K562 (cell line): ENCODE results near the gene FIBP. TPM values are rescaled to one million over a fixed set of nuclear protein-coding genes. Genes with fewer than 3 reads are reported as not detected.

Source experiments
- CBFA2T3 ChIP-seq: fragments of 450-650 bp; IDR thresholded peaks from 2 replicates; pipeline ENCODE4 v1.6.1; 2017
- CEBPB ChIP-seq: fragments of 450-650 bp; IDR thresholded peaks from 2 replicates; pipeline ENCODE4 v1.6.1; 2016; ENCODE audit warnings: missing genetic modification characterization, missing compliant biosample characterization
- CREBBP ChIP-seq: IDR thresholded peaks from one replicate; pipeline ENCODE4 v1.6.1; 2012; ENCODE audit warnings: low read depth, mild to moderate bottlenecking, control low read depth, inconsistent platforms, low read length
- CSDE1 ChIP-seq, 2 experiments: fragments of 450-650 bp; IDR thresholded peaks; 2 replicates each; pipeline ENCODE4 v1.6.1; 2016; ENCODE audit warnings: mild to moderate bottlenecking in 1 of 2
- HNRNPLL ChIP-seq: fragments of 200-400 bp; formaldehyde crosslinking; IDR thresholded peaks from 2 replicates; pipeline ENCODE4 v1.6.1; 2017; ENCODE audit warnings: low read length, low read depth, mild to moderate bottlenecking; ENCODE audit not compliant: poor library complexity, severe bottlenecking
- IRF2 ChIP-seq: sonication (generic); formaldehyde crosslinking; IDR thresholded peaks from 2 replicates; pipeline ENCODE4 v1.8.1; 2022; ENCODE audit warnings: mild to moderate bottlenecking, missing genetic modification reagents
- TOE1 ChIP-seq, 2 experiments: fragments of 450-650 bp in 1 of 2; sonication (generic) in 1 of 2; formaldehyde crosslinking in 1 of 2; IDR thresholded peaks; 2 replicates each; pipeline versions ENCODE4 v1.7.1 to v1.8.0; 2016 to 2022; ENCODE audit warnings: borderline replicate concordance in 2 of 2, mild to moderate bottlenecking in 2 of 2, antibody characterized with exemption in 1 of 2, inconsistent platforms in 1 of 2, low read depth in 1 of 2, missing genetic modification reagents in 1 of 2, moderate library complexity in 1 of 2
- ZC3H8 ChIP-seq: fragments of 450-650 bp; IDR thresholded peaks from 2 replicates; pipeline ENCODE4 v1.6.1; 2017
- ZNF644 ChIP-seq: fragments of 200-800 bp; sonication (Bioruptor generic); IDR thresholded peaks from 2 replicates; pipeline ENCODE4 v1.6.1; 2016; ENCODE audit warnings: low read depth, missing genetic modification characterization, missing compliant biosample characterization
- polyA plus RNA-seq, 8 experiments: library from polyadenylated mRNA; depleted of rRNA in 4 of 8; stranded (reverse) in 5 of 8; unstranded in 3 of 8; fragments of >200 nt; fragmentation: Nextera tagmentation in 2 of 8; fragmentation: Illumina TruSeq in 1 of 8; extraction: Ambion mirVana in 2 of 8; extraction: Trizol in 1 of 8; gene quantifications; 2 replicates each; pipeline versions ENCODE4 v1.2.1 to v1.2.3, GENCODE V29; 2011 to 2014; ENCODE audit warnings: inconsistent platforms in 1 of 8, missing spikeins in 1 of 8
- total RNA-seq, 7 experiments: library from RNA; depleted of rRNA in 6 of 7; stranded (reverse); fragments of >200 nt in 6 of 7; fragmentation: Illumina TruSeq in 2 of 7; extraction: Trizol in 2 of 7; gene quantifications; 2 replicates each; pipeline versions ENCODE4 v1.2.1 to v1.2.3, GENCODE V29; 2011 to 2021; ENCODE audit warnings: low replicate concordance in 1 of 7
- TF ChIP-seq, protein P1 (sequence below), 2 experiments: fragments of 250-450 bp in 1 of 2; fragments of 450-650 bp in 1 of 2; sonication (Bioruptor Pico) in 1 of 2; IDR thresholded peaks; 2 replicates each; pipeline versions ENCODE4 v1.6.1 to v1.8.0; 2016 to 2021; ENCODE audit warnings: mild to moderate bottlenecking in 2 of 2, moderate library complexity in 2 of 2, missing compliant biosample characterization in 1 of 2, missing genetic modification characterization in 1 of 2
- TF ChIP-seq, protein P2 (sequence below): fragments of 250-450 bp; sonication (Bioruptor Pico); IDR thresholded peaks from 2 replicates; pipeline ENCODE4 v1.4.0; 2020; ENCODE audit warnings: mild to moderate bottlenecking, moderate library complexity
- TF ChIP-seq, protein P3 (sequence below), 2 experiments: fragments of 450-650 bp in 1 of 2; sonication (generic) in 1 of 2; formaldehyde crosslinking in 1 of 2; IDR thresholded peaks; 2 replicates each; pipeline versions ENCODE4 v1.7.1 to v1.9.0; 2016 to 2022; ENCODE audit warnings: inconsistent platforms in 1 of 2, mild to moderate bottlenecking in 1 of 2, missing genetic modification reagents in 1 of 2

The FIBP gene
- total and polyA plus RNA-seq, 9 of the 15 experiments (the other 6 are each of a cell fraction or from before 2014, with no cell fraction given): 41.2 to 79.2 (median 48.6) TPM

DNA sequence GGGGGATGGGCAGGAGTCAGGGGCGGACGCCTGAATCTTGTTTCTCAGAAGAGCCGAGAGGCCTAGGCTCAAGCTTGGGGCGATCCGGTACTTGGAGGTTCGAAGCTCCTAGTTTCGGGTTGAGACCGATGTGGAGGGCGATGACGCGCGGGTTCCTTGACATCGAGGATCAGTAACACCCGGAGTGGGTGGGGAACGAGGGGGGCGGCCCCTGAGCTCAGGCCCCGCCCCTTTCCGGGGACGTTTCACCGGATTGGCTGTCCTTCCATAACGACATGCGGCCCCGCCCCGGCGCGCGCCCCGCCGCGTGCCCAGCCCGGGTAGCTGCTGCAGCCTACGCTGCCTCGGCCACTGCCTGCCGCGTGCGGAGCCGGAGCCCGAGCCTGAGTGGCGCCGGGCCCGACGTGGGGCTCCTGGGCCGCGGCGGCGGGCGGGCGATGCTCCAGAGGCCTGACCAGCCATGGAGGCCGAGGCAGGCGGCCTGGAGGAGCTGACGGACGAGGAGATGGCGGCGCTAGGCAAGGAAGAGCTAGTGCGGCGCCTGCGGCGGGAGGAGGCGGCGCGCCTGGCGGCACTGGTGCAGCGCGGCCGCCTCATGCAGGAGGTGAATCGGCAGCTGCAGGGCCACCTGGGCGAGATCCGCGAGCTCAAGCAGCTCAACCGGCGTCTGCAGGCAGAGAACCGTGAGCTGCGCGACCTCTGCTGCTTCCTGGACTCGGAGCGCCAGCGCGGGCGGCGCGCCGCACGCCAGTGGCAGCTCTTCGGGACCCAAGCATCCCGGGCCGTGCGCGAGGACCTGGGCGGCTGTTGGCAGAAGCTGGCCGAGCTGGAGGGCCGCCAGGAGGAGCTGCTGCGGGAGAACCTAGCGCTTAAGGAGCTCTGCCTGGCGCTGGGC, 2.3 kb upstream of the FIBP start, which contains the start of gene CCDC85B (continued):
- TF ChIP-seq ZC3H8: no peak
- TF ChIP-seq CSDE1 (IDR thresholded peaks at IDR 0.05): no peak
- TF ChIP-seq CREBBP: no peak
- no peak for TF ChIP-seq TOE1 (IDR thresholded peaks at IDR 0.05; ENCODE audit: borderline replicate concordance)
- TF ChIP-seq TOE1 (CRISPR knock-in tag; IDR thresholded peaks at IDR 0.05; ENCODE audit: borderline replicate concordance, low read depth): 0 out of 2 replicates have a peak, but pooled peaks have one; percentile 51
- peak; percentile 30 for TF ChIP-seq HNRNPLL
- TF ChIP-seq, protein P1, sequence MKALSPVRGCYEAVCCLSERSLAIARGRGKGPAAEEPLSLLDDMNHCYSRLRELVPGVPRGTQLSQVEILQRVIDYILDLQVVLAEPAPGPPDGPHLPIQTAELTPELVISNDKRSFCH (CRISPR knock-in tag; IDR thresholded peaks at IDR 0.05): no peak
- TF ChIP-seq, protein P1 (tag; IDR thresholded peaks at IDR 0.05): peak; percentile 84
- TF ChIP-seq ZNF644 (tag): no peak
- TF ChIP-seq, protein P2, sequence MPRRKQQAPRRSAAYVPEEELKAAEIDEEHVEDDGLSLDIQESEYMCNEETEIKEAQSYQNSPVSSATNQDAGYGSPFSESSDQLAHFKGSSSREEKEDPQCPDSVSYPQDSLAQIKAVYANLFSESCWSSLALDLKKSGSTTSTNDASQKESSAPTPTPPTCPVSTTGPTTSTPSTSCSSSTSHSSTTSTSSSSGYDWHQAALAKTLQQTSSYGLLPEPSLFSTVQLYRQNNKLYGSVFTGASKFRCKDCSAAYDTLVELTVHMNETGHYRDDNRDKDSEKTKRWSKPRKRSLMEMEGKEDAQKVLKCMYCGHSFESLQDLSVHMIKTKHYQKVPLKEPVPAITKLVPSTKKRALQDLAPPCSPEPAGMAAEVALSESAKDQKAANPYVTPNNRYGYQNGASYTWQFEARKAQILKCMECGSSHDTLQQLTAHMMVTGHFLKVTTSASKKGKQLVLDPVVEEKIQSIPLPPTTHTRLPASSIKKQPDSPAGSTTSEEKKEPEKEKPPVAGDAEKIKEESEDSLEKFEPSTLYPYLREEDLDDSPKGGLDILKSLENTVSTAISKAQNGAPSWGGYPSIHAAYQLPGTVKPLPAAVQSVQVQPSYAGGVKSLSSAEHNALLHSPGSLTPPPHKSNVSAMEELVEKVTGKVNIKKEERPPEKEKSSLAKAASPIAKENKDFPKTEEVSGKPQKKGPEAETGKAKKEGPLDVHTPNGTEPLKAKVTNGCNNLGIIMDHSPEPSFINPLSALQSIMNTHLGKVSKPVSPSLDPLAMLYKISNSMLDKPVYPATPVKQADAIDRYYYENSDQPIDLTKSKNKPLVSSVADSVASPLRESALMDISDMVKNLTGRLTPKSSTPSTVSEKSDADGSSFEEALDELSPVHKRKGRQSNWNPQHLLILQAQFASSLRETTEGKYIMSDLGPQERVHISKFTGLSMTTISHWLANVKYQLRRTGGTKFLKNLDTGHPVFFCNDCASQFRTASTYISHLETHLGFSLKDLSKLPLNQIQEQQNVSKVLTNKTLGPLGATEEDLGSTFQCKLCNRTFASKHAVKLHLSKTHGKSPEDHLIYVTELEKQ (CRISPR knock-in tag): no peak
- TF ChIP-seq IRF2 (CRISPR knock-in tag): no peak
- no peak for TF ChIP-seq CEBPB
- TF ChIP-seq, protein P3, sequence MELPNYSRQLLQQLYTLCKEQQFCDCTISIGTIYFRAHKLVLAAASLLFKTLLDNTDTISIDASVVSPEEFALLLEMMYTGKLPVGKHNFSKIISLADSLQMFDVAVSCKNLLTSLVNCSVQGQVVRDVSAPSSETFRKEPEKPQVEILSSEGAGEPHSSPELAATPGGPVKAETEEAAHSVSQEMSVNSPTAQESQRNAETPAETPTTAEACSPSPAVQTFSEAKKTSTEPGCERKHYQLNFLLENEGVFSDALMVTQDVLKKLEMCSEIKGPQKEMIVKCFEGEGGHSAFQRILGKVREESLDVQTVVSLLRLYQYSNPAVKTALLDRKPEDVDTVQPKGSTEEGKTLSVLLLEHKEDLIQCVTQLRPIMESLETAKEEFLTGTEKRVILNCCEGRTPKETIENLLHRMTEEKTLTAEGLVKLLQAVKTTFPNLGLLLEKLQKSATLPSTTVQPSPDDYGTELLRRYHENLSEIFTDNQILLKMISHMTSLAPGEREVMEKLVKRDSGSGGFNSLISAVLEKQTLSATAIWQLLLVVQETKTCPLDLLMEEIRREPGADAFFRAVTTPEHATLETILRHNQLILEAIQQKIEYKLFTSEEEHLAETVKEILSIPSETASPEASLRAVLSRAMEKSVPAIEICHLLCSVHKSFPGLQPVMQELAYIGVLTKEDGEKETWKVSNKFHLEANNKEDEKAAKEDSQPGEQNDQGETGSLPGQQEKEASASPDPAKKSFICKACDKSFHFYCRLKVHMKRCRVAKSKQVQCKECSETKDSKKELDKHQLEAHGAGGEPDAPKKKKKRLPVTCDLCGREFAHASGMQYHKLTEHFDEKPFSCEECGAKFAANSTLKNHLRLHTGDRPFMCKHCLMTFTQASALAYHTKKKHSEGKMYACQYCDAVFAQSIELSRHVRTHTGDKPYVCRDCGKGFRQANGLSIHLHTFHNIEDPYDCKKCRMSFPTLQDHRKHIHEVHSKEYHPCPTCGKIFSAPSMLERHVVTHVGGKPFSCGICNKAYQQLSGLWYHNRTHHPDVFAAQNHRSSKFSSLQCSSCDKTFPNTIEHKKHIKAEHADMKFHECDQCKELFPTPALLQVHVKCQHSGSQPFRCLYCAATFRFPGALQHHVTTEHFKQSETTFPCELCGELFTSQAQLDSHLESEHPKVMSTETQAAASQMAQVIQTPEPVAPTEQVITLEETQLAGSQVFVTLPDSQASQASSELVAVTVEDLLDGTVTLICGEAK (IDR thresholded peaks at IDR 0.05): peak; percentile 52; the same call in 1 of the 2 replicates
- TF ChIP-seq, protein P3 (CRISPR knock-in tag; IDR thresholded peaks at IDR 0.05): no peak
- TF ChIP-seq CBFA2T3: no peak
